Gastrocnemius medialis (tissue), 4 donors: ENCODE results near the gene DUSP2. TPM values are rescaled to one million over a fixed set of nuclear protein-coding genes. Genes with fewer than 3 reads are reported as not detected.

Experiments
- ATAC-seq, 2 donors: fragments of 150-250 bp; one replicate each; pipeline ENCODE4 v1.9.1; 2016
- DNase-seq, 2 donors: peaks; one replicate each; pipeline ENCODE4 v3.0.0-alpha.2; 2019
- H3K27ac ChIP-seq, 4 donors: fragments of 200-600 bp; sonication (generic); 1 replicate in 1 of 4; 2 replicates in 3 of 4; pipeline ENCODE4 v1.5.1; 2016 to 2018; ENCODE audit warnings: mild to moderate bottlenecking in 2 of 4, moderate library complexity in 1 of 4
- H3K27me3 ChIP-seq, 3 donors: fragments of 200-600 bp; sonication (generic) in 2 of 3; 1 replicate in 1 of 3; 2 replicates in 2 of 3; pipeline versions ENCODE4 v1.5.1 to v1.6.0; 2016 to 2019; ENCODE audit warnings: mild to moderate bottlenecking in 1 of 3, moderate library complexity in 1 of 3
- H3K36me3 ChIP-seq, 2 donors: fragments of 200-600 bp; sonication (generic) in 1 of 2; one replicate each; pipeline ENCODE4 v1.5.1; 2017 to 2018
- H3K4me1 ChIP-seq, 2 donors: fragments of 200-600 bp; sonication (generic) in 1 of 2; one replicate each; pipeline ENCODE4 v1.5.1; 2016 to 2017; ENCODE audit warnings: mild to moderate bottlenecking in 2 of 2
- H3K4me3 ChIP-seq, 4 donors: fragments of 200-600 bp; sonication (generic) in 3 of 4; 1 replicate in 1 of 4; 2 replicates in 3 of 4; pipeline ENCODE4 v1.5.1; 2016 to 2019; ENCODE audit warnings: mild to moderate bottlenecking in 2 of 4
- H3K9me3 ChIP-seq, 3 donors: fragments of 200-600 bp; sonication (generic) in 2 of 3; 1 replicate in 1 of 3; 2 replicates in 2 of 3; pipeline ENCODE4 v1.5.1; 2016 to 2019
- CTCF ChIP-seq, 5 experiments: fragments of 450-650 bp in 3 of 5; fragments of 200-600 bp in 2 of 5; sonication (generic) in 2 of 5; IDR thresholded peaks in 4 of 5; conservative IDR thresholded peaks in 1 of 5; 1 replicate in 4 of 5; 2 replicates in 1 of 5; pipeline ENCODE4 v1.5.1; 2016 to 2019; ENCODE audit warnings: antibody characterized with exemption in 5 of 5, mild to moderate bottlenecking in 3 of 5, moderate library complexity in 3 of 5
- POLR2A ChIP-seq, 2 donors: fragments of 450-650 bp; IDR thresholded peaks; one replicate each; pipeline ENCODE4 v1.6.1; 2017; ENCODE audit warnings: antibody characterized with exemption in 2 of 2, mild to moderate bottlenecking in 2 of 2, moderate library complexity in 2 of 2
- in situ Hi-C, 4 donors: fragments of 200-750 bp; cut with MboI; loops; one replicate each; pipeline versions ENCODE4 v1.15.0 to v1.8.0; 2017; ENCODE audit warnings: low sequenced_read_pairs in 4 of 4
- intact Hi-C: fragments of 100-400 bp; cut with DNase I; formaldehyde crosslinking; loops from one replicate; pipeline ENCODE4 v1.15.1; 2023; ENCODE audit warnings: low total_unique reads
- total RNA-seq, 4 donors: library from RNA; depleted of rRNA; stranded (reverse); fragments of >200 nt; gene quantifications; one replicate each; pipeline versions ENCODE4 v1.1.0 to v1.2.3, GENCODE V29; 2016

DUSP2 gene
- total RNA-seq, 4 donors from 2014 or later = 1.6 to 4.0 (median 2.9) TPM

- Histone ChIP-seq H3K27me3 (peaks cover 0 to 4% (median 0%) of the 10 kb centered on the region in 3 donors), H3K4me3 (no peak overlapping the region), H3K4me1 (no peaks in the 10 kb centered on the region), H3K36me3 (no peaks in the 10 kb centered on the region), H3K27ac (peak overlapping the region in 1 of 4 donors; percentile 68), H3K9me3 (no peaks in the 10 kb centered on the region)
- peak in 1 of 2 donors; percentile 8 for DNase-seq
- intact Hi-C loops = no loop called here
- no peak for ATAC-seq
- in situ Hi-C loops = loop anchor here in 2 of 4 donors (25.0 kb wide), 1 partner anchor 95 kb away; no protein-coding TSS in a partner anchor
- no peak for TF ChIP-seq POLR2A (IDR thresholded peaks at IDR 0.05)
- TF ChIP-seq CTCF (IDR thresholded peaks at IDR 0.05 in 4 of 5, conservative IDR thresholded peaks at IDR 0.05 in 1 of 5) = no peak
Measured at GRCh38 chr2:96106991-96107707, 38.1 kb downstream of the DUSP2 start.

GRCh38 chr2:96105994-96106715 lies 39.1 kb downstream of the DUSP2 start:
- no peak overlapping the region for H3K4me3 ChIP-seq
- DNase-seq (peak in 1 of 2 donors; percentile 6), ATAC-seq (no peak)
- H3K36me3 ChIP-seq = no peaks in the 10 kb centered on the region
- TF ChIP-seq POLR2A (IDR thresholded peaks at IDR 0.05) (no peak), CTCF (IDR thresholded peaks at IDR 0.05 in 4 of 5, conservative IDR thresholded peaks at IDR 0.05 in 1 of 5) (no peak)
- peaks cover 0 to 4% (median 0%) of the 10 kb centered on the region in 3 donors for H3K27me3 ChIP-seq
- intact Hi-C loops = no loop called here
- H3K4me1 ChIP-seq = no peaks in the 10 kb centered on the region
- H3K27ac ChIP-seq = no peak overlapping the region
- in situ Hi-C loops = loop anchor here in 2 of 4 donors (25.0 kb wide), 1 partner anchor 94 kb away; no protein-coding TSS in a partner anchor
- no peaks in the 10 kb centered on the region for H3K9me3 ChIP-seq

GRCh38 chr2:96105152-96105915 lies 39.9 kb downstream of the DUSP2 start:
- intact Hi-C loops (no loop called here), in situ Hi-C loops (loop anchor here in 2 of 4 donors (25.0 kb wide), 1 partner anchor 93 kb away; no protein-coding TSS in a partner anchor)
- TF ChIP-seq POLR2A (IDR thresholded peaks at IDR 0.05) (no peak), CTCF (IDR thresholded peaks at IDR 0.05 in 4 of 5, conservative IDR thresholded peaks at IDR 0.05 in 1 of 5) (no peak)
- H3K9me3 ChIP-seq = no peaks in the 10 kb centered on the region
- peak; percentile 1 to 4 for DNase-seq
- peaks cover 0 to under 1% of the 10 kb centered on the region in 2 donors for H3K4me1 ChIP-seq
- H3K27ac ChIP-seq = no peak overlapping the region
- no peaks in the 10 kb centered on the region for H3K36me3 ChIP-seq
- ATAC-seq = no peak
- H3K27me3 ChIP-seq = peaks cover 0 to 4% (median 0%) of the 10 kb centered on the region in 3 donors
- H3K4me3 ChIP-seq = no peak overlapping the region

GRCh38 chr2:96104487-96104861 lies 40.8 kb downstream of the DUSP2 start:
- no peak for TF ChIP-seq CTCF (IDR thresholded peaks at IDR 0.05 in 4 of 5, conservative IDR thresholded peaks at IDR 0.05 in 1 of 5)
- TF ChIP-seq POLR2A (IDR thresholded peaks at IDR 0.05) = no peak
- H3K36me3 ChIP-seq = no peaks in the 10 kb centered on the region
- intact Hi-C loops = no loop called here
- DNase-seq (peak; percentile 1 to 4), ATAC-seq (no peak)
- in situ Hi-C loops = loop anchor here in 2 of 4 donors (25.0 kb wide), 1 partner anchor 92 kb away; no protein-coding TSS in a partner anchor
- H3K27ac ChIP-seq = peak overlapping the region in 2 of 4 donors; percentile 38 to 46
- no peaks in the 10 kb centered on the region for H3K27me3 ChIP-seq
- no peaks in the 10 kb centered on the region for H3K9me3 ChIP-seq
- H3K4me1 ChIP-seq = peaks cover under 1 to 4% of the 10 kb centered on the region in 2 donors
- no peak overlapping the region for H3K4me3 ChIP-seq
